Stimulated activated CD4-positive, alpha-beta T cell treated with anti-CD3 and anti-CD28 coated beads, TNF-alpha, amount 100 ng/mL, for 1 hour (primary cell): ENCODE measurements around the gene RARRES1.

Experiments used
- DNase-seq, 3 donors: peaks; one replicate each; pipeline ENCODE4 v3.0.0-alpha.2; 2020; ENCODE audit warnings: low read depth in 3 of 3, low spot score in 1 of 3

Gene RARRES1

GRCh38 chr3:158731938-158732855 is at the start of gene RARRES1:
Gene RARRES1, minus strand, starts transcription at chr3:158732457. Its CDS starts 42 bp downstream, at chr3:158732415.
- DNase-seq: no peak

GRCh38 chr3:158781849-158782248 is 49.6 kb upstream of the RARRES1 start:
- DNase-seq: no peak

DNA sequence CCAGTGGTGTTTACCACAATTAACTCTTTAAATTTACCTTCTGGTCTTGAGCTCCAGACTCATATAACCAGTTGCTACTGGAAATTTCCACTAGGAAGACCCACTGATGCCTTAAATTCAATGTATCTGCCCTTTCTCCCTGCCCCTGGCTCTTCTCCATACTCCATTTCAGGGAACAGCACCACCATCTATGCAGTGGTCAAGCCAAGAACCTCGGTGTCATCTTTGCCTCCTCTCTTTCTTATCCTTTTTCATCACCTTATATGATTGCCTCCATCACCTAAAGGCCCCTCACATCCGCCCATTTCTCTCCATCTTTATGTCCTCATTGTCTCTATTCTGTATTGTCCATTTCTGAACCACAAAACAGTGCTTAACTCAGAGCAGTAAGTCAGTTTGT is 48.9 kb upstream of the RARRES1 start:
- no peak for DNase-seq

- no peak for DNase-seq
Observed at GRCh38 chr3:158780766-158781165, 48.5 kb upstream of the RARRES1 start.

DNA sequence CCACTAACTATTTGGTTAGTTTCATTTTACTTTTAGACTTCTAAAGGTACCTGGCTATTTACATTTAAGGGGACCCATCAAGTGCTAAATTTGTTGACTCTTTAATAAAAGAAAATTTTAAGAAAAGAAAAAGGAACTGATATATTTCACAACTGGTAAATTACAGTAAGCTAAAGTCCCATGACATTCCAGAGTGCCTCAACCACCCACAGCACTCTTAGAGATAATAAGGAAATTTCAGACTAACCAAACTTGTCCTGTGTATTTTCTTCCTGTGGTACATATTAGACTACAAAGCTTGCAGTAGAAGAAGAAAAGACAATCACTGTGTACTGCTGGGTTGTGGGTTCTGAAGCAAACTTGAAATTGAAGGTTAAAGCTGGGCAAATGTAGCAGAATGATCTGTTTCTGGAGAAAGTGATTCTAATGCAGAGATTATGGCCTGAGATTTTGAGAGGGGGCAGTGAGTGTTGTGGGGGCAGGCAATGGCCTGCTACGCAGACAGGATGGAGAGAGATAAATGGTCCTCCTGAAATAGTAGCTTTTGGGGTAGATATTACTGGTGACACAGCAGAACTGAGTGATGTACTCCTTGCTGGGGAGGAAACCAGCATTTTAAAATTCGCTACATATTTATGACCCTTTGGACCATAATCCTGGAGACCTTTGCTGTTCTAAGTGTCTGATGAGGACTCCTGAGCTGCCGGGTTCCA is 45.1 kb upstream of the RARRES1 start:
- DNase-seq: no peak

- no peak for DNase-seq
Observed at GRCh38 chr3:158776531-158776930, 44.3 kb upstream of the RARRES1 start.

DNA sequence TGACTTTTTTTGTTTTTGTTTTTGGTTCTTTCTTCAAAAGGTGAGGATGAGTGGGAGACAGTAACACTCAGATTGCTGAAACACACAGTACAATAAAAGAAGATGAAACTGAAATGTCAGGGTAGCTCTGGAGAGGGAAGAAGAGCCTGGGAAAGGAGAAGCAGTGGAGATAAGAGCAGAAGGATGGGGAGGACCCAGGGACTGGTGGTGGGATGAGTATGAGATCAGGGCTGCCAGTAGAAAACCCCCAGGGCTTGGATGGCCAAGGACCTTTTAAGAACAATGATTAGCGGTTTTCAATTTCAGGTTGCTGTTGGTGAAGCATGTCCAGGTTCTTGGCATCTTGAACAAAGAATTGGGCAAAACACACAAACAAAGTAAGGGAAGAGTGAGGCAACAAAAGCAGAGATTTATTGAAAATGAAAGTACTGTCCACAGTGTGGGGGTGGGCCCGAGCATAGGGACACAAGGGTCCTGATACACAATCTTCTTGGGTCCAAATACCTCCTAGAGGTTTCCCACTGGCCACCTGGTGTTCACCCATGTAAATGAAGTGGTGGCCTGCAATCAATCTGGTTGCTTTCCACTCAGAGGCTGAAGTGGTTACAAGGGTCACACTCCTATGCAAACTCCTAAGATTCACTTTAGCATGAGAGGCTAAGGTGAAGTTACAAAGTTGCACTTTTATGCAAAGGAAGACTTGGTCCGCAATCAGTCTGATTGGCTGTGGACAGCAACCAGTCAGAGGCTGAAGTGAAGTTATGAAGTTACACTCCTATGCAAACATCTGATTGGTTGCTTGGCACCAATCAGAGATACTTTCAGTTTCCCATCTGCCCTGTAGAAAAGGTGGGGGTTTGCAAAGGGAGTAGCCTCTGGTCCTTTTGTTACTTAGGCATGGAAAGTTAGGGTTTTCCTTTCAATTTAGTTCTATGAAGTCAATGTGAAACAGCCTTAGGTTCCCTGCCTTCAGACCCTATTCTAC is 43.5 kb upstream of the RARRES1 start:
- no peak for DNase-seq

- DNase-seq: no peak
Observed at GRCh38 chr3:158774965-158775364, 42.7 kb upstream of the RARRES1 start.

GRCh38 chr3:158773845-158774830 is 41.9 kb upstream of the RARRES1 start:
- DNase-seq: no peak

GRCh38 chr3:158773166-158773565 is 40.9 kb upstream of the RARRES1 start:
- no peak for DNase-seq

GRCh38 chr3:158771982-158772381 is 39.7 kb upstream of the RARRES1 start:
- DNase-seq: no peak

DNA sequence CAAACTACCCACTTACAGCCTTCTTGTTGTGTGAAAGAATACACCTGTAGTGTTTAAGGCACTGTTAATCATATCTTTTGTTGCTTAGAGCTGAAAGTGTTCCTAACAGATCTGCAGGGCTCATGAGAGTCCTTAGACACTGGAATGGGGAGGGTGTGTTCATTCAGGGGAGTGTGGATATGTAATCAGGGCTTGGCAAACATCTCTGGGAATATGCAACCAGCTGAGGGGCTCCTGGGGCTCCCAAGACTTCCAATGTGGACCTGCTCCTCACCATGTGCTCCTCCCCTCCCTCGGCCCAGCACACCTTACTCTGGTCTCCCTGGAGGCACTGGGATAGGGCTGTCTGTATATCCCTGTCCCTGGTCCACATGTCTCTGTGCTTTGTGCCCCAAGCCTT is 39.3 kb upstream of the RARRES1 start:
- no peak for DNase-seq

DNA sequence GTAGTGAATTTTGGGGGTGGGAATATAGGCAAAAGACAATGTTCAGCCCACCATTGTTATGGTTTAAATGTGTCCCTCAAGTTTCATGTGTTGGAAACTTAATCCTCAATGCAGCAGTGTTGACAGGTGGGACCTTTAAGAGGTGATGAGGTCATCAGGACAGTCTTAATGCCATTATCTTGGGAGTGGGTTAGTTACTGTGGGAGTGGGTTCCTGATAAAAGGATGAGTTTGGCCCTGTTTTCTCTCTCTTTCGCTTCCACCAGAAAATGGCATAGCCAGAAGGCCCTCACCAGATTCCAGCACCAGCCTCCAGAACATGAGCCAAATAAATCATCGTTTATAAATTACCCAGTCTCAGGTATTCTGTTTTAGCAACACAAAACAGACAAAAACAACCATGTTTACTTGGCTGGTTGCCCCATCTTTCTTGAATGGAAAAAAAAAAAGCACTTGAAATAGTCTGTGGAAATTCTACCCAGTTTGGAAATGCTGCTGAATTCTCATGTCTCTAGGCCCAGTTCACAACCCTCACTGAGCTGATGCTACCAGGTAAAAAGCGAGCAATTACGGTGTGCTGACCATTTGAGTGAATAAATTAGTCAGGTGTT is 38.6 kb upstream of the RARRES1 start:
- no peak for DNase-seq

GRCh38 chr3:158769952-158770740 is 37.9 kb upstream of the RARRES1 start:
- DNase-seq: no peak

GRCh38 chr3:158769549-158769948 is 37.3 kb upstream of the RARRES1 start:
- no peak for DNase-seq

DNA sequence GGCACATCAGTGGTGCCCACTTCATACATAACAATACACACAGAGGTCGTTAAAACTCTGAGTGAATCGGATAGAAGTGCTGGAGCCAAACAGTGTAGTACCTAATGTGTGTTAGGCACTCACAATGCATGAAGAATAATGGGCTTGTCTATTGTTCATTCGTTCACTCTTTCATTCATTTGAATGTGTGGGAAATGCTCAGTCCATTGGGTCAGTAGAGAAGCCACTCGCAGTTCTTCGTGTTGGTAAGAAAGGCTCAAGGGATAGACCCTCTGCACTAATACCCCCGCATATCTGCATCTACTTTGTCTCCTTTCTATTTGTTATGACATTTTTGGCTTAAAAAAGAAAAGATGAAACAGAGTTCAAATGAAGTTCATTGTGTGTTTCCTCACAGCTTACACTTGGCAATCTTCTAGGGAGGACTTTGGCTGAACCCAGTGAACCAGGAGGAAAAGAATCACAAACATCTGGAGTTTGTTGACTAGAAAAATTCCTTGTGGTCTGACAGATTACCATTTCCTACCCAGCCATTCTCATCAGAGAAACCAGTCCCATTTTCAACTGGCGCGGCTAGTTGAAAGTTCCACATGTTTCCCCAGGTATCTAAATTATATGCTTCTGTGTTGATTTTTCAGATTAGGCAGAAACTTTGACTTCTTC is 36.8 kb upstream of the RARRES1 start:
- no peak for DNase-seq

GRCh38 chr3:158768361-158768787 is 36.1 kb upstream of the RARRES1 start:
- DNase-seq: no peak

GRCh38 chr3:158766364-158766763 is 34.1 kb upstream of the RARRES1 start:
- no peak for DNase-seq
